ENCODE data around the gene CXCR2.

The CXCR2 gene

DNA sequence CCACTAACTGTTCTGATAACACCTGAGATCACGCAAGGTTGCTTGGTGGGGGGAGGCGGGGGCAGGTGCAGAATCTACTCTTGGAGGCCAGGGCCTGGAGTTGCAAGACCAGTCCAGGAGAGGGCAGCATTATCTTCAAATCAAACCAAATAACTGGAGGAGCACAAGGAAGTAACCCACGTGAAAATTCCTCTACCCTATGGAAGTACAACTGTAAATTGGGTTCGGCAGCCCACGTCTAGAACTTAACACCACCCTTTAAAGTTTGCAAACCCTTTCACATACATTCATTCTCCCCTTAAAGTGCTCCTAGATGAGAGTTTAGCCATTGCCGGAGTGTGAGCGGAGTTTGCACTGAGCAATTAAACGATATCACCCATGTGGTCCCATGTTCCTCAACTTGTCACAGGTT is 60.5 kb downstream of the CXCR2 start:
- peak; percentile 91 for DNase-seq (ENCODE audit: low spot score)

Measured in iPS-NIHi11 (cell line).